ENCODE data around the gene LMCD1. TPM values are rescaled to one million over a fixed set of nuclear protein-coding genes. Genes with fewer than 3 reads are reported as not detected.

The LMCD1 gene
- total and polyA plus RNA-seq, 2 of the 4 experiments (the other 2 are of a cell fraction): 50.0 to 53.8 TPM

DNA sequence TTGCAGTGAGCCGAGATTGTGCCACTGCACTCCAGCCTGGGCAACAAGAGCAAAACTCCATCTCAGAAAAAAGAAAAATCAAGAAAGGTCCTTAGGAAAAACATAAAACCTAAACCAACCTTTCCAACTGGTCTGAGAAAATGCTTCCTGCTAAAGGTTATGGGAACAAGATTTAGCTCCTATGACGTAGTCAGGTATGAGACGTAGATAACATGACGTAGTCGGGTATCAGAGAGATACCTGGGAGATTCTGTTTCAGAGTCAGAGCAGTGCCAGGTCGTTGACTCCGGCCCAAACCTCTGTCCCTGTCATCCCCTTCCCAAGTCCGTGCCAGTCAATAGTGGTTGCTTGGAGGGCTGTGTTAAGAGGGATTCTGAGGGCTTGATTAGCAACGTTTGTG, 39.9 kb downstream of the LMCD1 start:
- no peak overlapping the region for H2AFZ ChIP-seq (replicated peaks; ENCODE audit: low read length, poor library complexity)
- H3K4me1 ChIP-seq (ENCODE audit: control insufficient read depth, insufficient read depth, low read length): peaks cover 12% of the 10 kb centered on the region
- H4K91ac ChIP-seq (ENCODE audit: insufficient read depth, low read depth, low read length): no peak overlapping the region
- DNase-seq (no peak), ATAC-seq (ENCODE audit: low read depth) (no peak)
- WGBS, 2 experiments (ENCODE audit: extremely low coverage in 2 of 2, insufficient read length in 1 of 2): 97% methylated on average over 4 of the region's 9 CpGs; no CpG with 5 or more reads in 1 of the 2 experiments
- H4K8ac ChIP-seq (ENCODE audit: low read depth in 2 of 2, low read length in 2 of 2): no peak overlapping the region; a peak in 1 of 4 replicates
- CTCF ChIA-PET: interaction anchor here (0.7 kb wide), 1 partner anchor 543 kb away, joined by 3 read pairs; no protein-coding TSS in a partner anchor
- no peaks in the 10 kb centered on the region for H3K27me3 ChIP-seq (ENCODE audit: control insufficient read depth, insufficient read depth, low read length)
- no peaks in the 10 kb centered on the region; a peak in 1 of 4 replicates for H3K79me1 ChIP-seq (ENCODE audit: low read depth in 1 of 2, low read length in 2 of 2)
- no peak overlapping the region for H3K56ac ChIP-seq (ENCODE audit: extremely low read depth, insufficient read depth, low read length)
- no TSS peak for BruUV-seq (replicated peaks)
- no peak overlapping the region for H2AK9ac ChIP-seq (replicated peaks; ENCODE audit: low read depth, low read length, poor library complexity)
- H3K23ac ChIP-seq (ENCODE audit: low read depth, low read length): no peak overlapping the region
- H4K20me1 ChIP-seq (ENCODE audit: insufficient read depth, low read length): no peaks in the 10 kb centered on the region
- no peak overlapping the region for H2BK120ac ChIP-seq (ENCODE audit: low read depth, low read length)
- no peak overlapping the region for H2BK20ac ChIP-seq (ENCODE audit: low read depth, low read length)
- no peak overlapping the region for H3K18ac ChIP-seq (ENCODE audit: low read depth, low read length)
- H3K9me3 ChIP-seq (ENCODE audit: control insufficient read depth, insufficient read depth, low read length): no peaks in the 10 kb centered on the region
- no peak overlapping the region for H2BK5ac ChIP-seq (ENCODE audit: low read depth, low read length, poor library complexity, severe bottlenecking)
- H3K4ac ChIP-seq (ENCODE audit: low read depth, low read length): no peak overlapping the region
- H3K4me3 ChIP-seq (ENCODE audit: insufficient read depth, low read depth, low read length): no peak overlapping the region
- no peak overlapping the region for H3K9ac ChIP-seq (ENCODE audit: low read depth, low read length)
- no peak overlapping the region for H3K14ac ChIP-seq (replicated peaks; ENCODE audit: low read depth, low read length)
- H3K4me2 ChIP-seq (ENCODE audit: low read depth, low read length): no peak overlapping the region
- in situ Hi-C loops (cut with MboI; ENCODE audit: low sequenced_read_pairs) (no loop called here), intact Hi-C loops (cut with micrococcal nuclease) (no loop called here), dilution Hi-C loops (cut with HindIII; ENCODE audit: low sequenced_read_pairs, unreplicated experiment) (no loop called here)
- POLR2A ChIA-PET (ENCODE audit: unreplicated experiment): interaction anchor here (0.5 to 0.7 kb wide), 2 partner anchors 9 to 91 kb away, joined by 3 to 5 read pairs; no protein-coding TSS in a partner anchor
- no peak overlapping the region for H2BK15ac ChIP-seq (ENCODE audit: low read depth, low read length)
- H3K36me3 ChIP-seq (ENCODE audit: control insufficient read depth, insufficient read depth, low read length): peaks cover 31% of the 10 kb centered on the region
- H4K5ac ChIP-seq (ENCODE audit: low read depth, low read length): no peak overlapping the region
- no peak overlapping the region for H3K27ac ChIP-seq (ENCODE audit: insufficient read depth, low read length)
- H3K9me1 ChIP-seq (ENCODE audit: insufficient read depth, low read length): peaks cover 9% of the 10 kb centered on the region
- H2AK5ac ChIP-seq (ENCODE audit: low read depth, low read length): no peak overlapping the region
- TF ChIP-seq FOS (IDR thresholded peaks at IDR 0.05; ENCODE audit: low read depth, low read length): no peak
- TF ChIP-seq RFX5 (IDR thresholded peaks at IDR 0.05; ENCODE audit: low read depth, low read length): no peak
- no peak for TF ChIP-seq RCOR1 (IDR thresholded peaks at IDR 0.05; ENCODE audit: insufficient replicate concordance, low read length)
- no peak for TF ChIP-seq MAFK (IDR thresholded peaks at IDR 0.05; ENCODE audit: low read depth, low read length)
- TF ChIP-seq, protein P1, sequence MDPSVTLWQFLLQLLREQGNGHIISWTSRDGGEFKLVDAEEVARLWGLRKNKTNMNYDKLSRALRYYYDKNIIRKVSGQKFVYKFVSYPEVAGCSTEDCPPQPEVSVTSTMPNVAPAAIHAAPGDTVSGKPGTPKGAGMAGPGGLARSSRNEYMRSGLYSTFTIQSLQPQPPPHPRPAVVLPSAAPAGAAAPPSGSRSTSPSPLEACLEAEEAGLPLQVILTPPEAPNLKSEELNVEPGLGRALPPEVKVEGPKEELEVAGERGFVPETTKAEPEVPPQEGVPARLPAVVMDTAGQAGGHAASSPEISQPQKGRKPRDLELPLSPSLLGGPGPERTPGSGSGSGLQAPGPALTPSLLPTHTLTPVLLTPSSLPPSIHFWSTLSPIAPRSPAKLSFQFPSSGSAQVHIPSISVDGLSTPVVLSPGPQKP (IDR thresholded peaks at IDR 0.05; ENCODE audit: borderline replicate concordance, low read depth, low read length): no peak
- no peak for TF ChIP-seq SMC3 (IDR thresholded peaks at IDR 0.05; ENCODE audit: low read depth, low read length)
- no peak for TF ChIP-seq RAD21 (IDR thresholded peaks at IDR 0.05; ENCODE audit: low read length)
- TF ChIP-seq CEBPB (IDR thresholded peaks at IDR 0.05; ENCODE audit: low read depth, low read length): no peak
- no peak for TF ChIP-seq MAZ (IDR thresholded peaks at IDR 0.05; ENCODE audit: borderline replicate concordance, low read depth, low read length)
- TF ChIP-seq MXI1 (IDR thresholded peaks at IDR 0.05; ENCODE audit: borderline replicate concordance, low read depth, low read length): no peak
- no peak for TF ChIP-seq POLR2A (IDR thresholded peaks at IDR 0.05; ENCODE audit: low read depth, low read length)
- TF ChIP-seq, protein P2, sequence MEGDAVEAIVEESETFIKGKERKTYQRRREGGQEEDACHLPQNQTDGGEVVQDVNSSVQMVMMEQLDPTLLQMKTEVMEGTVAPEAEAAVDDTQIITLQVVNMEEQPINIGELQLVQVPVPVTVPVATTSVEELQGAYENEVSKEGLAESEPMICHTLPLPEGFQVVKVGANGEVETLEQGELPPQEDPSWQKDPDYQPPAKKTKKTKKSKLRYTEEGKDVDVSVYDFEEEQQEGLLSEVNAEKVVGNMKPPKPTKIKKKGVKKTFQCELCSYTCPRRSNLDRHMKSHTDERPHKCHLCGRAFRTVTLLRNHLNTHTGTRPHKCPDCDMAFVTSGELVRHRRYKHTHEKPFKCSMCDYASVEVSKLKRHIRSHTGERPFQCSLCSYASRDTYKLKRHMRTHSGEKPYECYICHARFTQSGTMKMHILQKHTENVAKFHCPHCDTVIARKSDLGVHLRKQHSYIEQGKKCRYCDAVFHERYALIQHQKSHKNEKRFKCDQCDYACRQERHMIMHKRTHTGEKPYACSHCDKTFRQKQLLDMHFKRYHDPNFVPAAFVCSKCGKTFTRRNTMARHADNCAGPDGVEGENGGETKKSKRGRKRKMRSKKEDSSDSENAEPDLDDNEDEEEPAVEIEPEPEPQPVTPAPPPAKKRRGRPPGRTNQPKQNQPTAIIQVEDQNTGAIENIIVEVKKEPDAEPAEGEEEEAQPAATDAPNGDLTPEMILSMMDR (conservative IDR thresholded peaks at IDR 0.05; ENCODE audit: low read depth, low read length): no peak
- TF ChIP-seq, protein P3, sequence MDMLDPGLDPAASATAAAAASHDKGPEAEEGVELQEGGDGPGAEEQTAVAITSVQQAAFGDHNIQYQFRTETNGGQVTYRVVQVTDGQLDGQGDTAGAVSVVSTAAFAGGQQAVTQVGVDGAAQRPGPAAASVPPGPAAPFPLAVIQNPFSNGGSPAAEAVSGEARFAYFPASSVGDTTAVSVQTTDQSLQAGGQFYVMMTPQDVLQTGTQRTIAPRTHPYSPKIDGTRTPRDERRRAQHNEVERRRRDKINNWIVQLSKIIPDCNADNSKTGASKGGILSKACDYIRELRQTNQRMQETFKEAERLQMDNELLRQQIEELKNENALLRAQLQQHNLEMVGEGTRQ (IDR thresholded peaks at IDR 0.05; ENCODE audit: low read depth, low read length): no peak
- no peak for TF ChIP-seq BHLHE40 (IDR thresholded peaks at IDR 0.05; ENCODE audit: low read depth, low read length)
- TF ChIP-seq NFE2L2 (IDR thresholded peaks at IDR 0.05; ENCODE audit: low read depth, low read length): no peak
- TF ChIP-seq CHD1 (IDR thresholded peaks at IDR 0.05; ENCODE audit: low read depth, low read length): no peak

Measured in IMR-90 (cell line).